Right lobe of liver (tissue), 6 donors: ENCODE measurements around the gene ZNG1F. TPM values are rescaled to one million over a fixed set of nuclear protein-coding genes. Genes with fewer than 3 reads are reported as not detected.
A peak's percentile ranks its signal among the peaks of the same experiment; 100 is the strongest.
"Not testable (repeated sequence)": the region's sequence is repeated elsewhere in the genome, so short reads cannot be mapped to it uniquely, and the experiment has no call there.

Source experiments
- ATAC-seq, 4 donors: fragments of 200-7000 bp; cut with Tn5 transposase; one replicate each; pipeline ENCODE4 v1.9.1; 2020; ENCODE audit warnings: mild to moderate bottlenecking in 4 of 4, moderate library complexity in 4 of 4
- DNase-seq, 3 donors: peaks; one replicate each; pipeline ENCODE4 v3.0.0-alpha.2; 2020
- H3K27ac ChIP-seq, 3 donors: fragments of 200-600 bp; one replicate each; pipeline ENCODE4 v1.8.0; 2022
- H3K27me3 ChIP-seq, 2 donors: fragments of 200-600 bp; one replicate each; pipeline ENCODE4 v1.8.0; 2022
- H3K36me3 ChIP-seq, 4 donors: fragments of 200-600 bp; sonication (generic) in 1 of 4; one replicate each; pipeline versions ENCODE4 v1.5.1 to v1.8.0; 2017 to 2022; ENCODE audit warnings: control low read depth in 1 of 4
- H3K4me1 ChIP-seq, 4 donors: fragments of 200-600 bp; sonication (generic) in 1 of 4; one replicate each; pipeline versions ENCODE4 v1.5.1 to v1.8.0; 2017 to 2022; ENCODE audit warnings: control low read depth in 1 of 4
- H3K4me3 ChIP-seq, 3 donors: fragments of 200-600 bp; one replicate each; pipeline ENCODE4 v1.8.0; 2022
- H3K9me3 ChIP-seq, 4 donors: fragments of 200-600 bp; sonication (generic) in 1 of 4; one replicate each; pipeline versions ENCODE4 v1.5.1 to v1.8.0; 2017 to 2022; ENCODE audit warnings: control low read depth in 1 of 4
- WGBS: methylation state at CpG from one replicate; pipeline ENCODE4 v1.1.6; 2018; ENCODE audit warnings: low coverage, low lambda C conversion rate; ENCODE audit not compliant: insufficient coverage; ENCODE audit errors: missing lambda C conversion rate; 5-methylcytosine and 5-hydroxymethylcytosine counted together
- intact Hi-C, 2 donors: fragments of 100-400 bp; cut with DNase I; formaldehyde crosslinking; loops; one replicate each; pipeline versions ENCODE4 v1.11.2 to v1.14.1; 2022
- long read RNA-seq: library from polyadenylated mRNA; unstranded; transcript quantifications from one replicate; pipeline ENCODE4 v2.0.0, GENCODE V29; 2019
- total RNA-seq, 6 experiments: library from RNA; depleted of rRNA in 2 of 6; stranded (reverse); fragments of >200 nt in 2 of 6; fragmentation: NEBNext Ultra II Directional in 3 of 6; extraction: Animal tissue kit (Norgen Biotek cat#: 25700) in 3 of 6; gene quantifications; one replicate each; pipeline versions ENCODE4 v1.1.0 to v1.2.4, GENCODE V29; 2016 to 2023
- donor health status: DM: no; HTN: yes; CAD: no.
- donor health status: DM: no; HTN: no; CAD: no.
- donor health status: DM: no; HTN: no; CAD: no.
- donor health status: DM: no; HTN: yes; CAD: no.
- donor health status: DM: no; HTN: yes; CAD: no.

Gene ZNG1F
- total RNA-seq = 10 to 100 TPM in 2 of 6 experiments, 1 to 10 TPM in 4; 2.3 to 16.7 (median 4.8) TPM
- long read RNA-seq, partial matches to known transcripts = 10 of 11 reads
- long read RNA-seq, other reads (novel, unspliced or antisense) = 1 of 11 reads

DNA sequence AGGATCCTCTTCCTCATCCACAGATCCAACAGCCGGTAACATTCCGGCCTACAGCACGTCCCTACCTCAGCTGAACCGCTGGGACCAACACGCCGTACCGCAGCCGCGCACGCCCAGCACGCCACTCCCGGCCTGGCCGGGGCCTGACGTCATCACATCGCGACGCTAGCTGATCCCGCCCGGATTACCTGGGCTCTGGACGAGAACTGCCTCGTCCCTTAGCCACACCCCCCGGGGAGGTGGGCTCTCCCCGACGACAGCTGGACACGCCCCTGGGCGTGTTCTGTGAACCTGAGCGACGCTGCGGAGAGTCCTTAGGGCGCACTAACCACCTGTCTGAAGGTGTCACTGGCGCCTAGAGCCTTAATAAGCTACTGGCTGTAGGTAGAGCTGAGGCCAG, at the start of gene ZNG1F:
TSS of gene ZNG1F (minus strand) at position 101 of the 400 bp plus-strand sequence. CDS start at position 42, 59 bp downstream.
- H3K36me3 ChIP-seq, intact Hi-C loops, H3K4me3 ChIP-seq, DNase-seq, H3K27ac ChIP-seq, ATAC-seq, H3K27me3 ChIP-seq, H3K9me3 ChIP-seq, H3K4me1 ChIP-seq: not testable (repeated sequence)
- no CpG with 5 or more reads among the region's 31 CpGs for WGBS

DNA sequence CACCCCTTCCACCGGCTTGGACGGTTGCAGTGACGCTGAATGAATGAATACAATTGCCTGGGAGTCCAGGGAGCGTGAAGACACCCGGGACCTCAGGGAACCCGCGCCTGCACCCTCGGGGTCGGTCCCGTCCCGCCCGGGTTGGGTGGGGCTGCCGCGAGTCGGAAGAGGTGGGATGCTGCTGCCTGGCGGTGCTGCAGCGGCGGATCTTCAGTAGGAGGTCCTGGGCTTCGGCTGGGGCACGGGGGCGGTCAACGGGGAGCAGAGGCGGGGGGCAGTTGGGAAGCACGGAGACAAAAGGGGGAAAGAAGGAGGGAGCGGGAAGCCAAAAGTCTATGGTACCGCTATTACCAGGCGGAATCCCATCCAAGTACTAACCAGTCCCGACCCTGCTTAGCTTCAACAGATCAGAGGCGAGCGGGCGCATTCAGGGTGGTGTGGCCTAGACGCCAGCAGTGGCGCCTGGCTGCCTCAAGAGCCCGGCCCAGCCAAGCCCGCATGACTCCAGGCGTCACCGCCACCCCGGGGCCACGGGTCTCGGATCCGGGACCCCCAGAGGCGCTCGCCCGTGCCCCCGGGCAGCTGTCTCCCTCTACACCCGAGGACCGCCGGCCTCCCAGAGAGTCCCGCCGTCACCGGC, 48.1 kb upstream of the ZNG1F start:
- ATAC-seq (peak in 1 of 4 donors; percentile 52), DNase-seq (peak in 2 of 3 donors; percentile 22 to 58)
- H3K27ac ChIP-seq, H3K4me3 ChIP-seq, H3K4me1 ChIP-seq, intact Hi-C loops, H3K9me3 ChIP-seq, H3K36me3 ChIP-seq, H3K27me3 ChIP-seq: not testable (repeated sequence)
- 60% methylated on average over 3 of the region's 51 CpGs for WGBS

DNA sequence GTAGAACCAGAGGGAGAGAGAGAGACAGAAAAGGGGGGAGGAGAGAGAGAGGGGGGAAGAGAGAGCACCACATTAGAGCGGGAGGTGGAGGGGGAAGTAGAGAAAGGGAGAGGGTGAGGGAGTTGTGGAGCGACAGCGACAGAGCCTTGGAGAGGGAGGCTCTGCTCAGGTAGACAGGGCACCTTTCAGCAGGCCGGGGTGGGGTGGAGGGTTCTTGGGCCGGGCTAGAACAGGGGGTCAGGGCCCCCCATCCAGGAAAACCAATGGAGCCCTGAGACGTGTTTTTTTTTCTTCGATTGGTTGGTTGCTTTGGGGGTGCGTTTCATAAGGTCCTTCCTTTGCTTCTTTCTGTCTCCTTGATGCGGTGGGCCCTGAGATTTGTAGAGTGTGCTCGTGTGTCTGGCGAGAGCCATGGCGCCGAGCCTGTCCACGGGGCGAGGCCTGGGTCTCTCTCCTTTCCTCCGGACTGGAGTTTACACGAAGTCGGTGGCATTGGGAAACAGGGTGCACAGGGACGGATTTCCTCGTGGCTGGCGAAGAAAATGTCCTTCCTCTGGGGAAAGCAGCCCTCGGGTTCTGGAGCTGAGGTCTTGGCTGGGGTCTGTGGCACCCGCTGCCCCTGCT, 47.5 kb upstream of the ZNG1F start:
- WGBS = 67% methylated on average over 6 of the region's 23 CpGs
- ATAC-seq = not testable (repeated sequence)

DNA sequence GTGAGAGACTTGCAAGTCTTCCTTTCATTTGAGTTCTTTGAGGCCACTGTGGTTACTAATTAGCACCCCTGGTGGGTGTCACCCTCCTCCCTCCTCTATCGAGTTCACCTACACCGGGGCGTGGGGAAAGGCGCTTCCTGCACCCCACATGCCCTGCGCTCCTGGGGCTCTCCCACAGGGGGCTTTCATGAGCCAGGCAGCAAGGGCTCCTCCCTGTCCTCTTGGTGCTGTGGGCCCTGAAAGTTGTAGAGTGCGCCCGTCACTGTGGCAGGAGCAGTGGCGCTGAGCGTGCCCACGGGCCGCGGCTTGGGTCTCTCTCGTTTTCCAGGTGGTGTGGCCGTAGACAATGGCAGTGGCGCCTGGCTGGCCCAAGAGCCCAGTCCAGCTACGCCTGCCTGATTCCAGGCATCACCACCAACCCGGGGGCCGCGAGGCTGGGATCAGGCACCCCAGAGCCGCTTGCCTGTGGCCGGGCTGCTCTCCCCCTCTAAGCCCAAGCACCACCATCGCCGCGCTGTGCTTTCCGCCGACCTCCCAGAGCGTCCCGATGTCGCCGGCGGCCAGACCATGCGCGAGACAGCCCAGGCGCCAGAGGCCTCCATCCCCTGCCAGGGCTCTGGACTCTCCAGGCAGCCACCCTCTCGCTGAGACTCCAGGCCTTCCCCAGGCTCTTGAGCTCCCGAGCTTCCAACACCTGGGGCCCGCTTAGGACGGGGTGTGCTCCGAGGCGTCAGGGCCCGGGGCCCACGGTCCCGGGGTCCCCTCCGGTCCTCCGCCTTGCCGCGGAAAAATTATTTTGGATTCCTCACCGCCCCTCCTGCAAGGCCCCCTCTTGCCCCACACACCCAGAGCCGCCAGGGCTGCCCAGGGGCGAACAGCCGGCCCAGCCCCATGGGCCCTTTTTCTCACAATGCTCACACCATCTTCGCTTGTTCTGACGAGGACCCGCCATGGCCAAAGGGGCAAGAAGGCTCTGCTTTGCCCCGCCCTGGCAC, 46.0 kb upstream of the ZNG1F start:
- H3K4me3 ChIP-seq, H3K4me1 ChIP-seq, H3K36me3 ChIP-seq, H3K27ac ChIP-seq, intact Hi-C loops, H3K27me3 ChIP-seq, H3K9me3 ChIP-seq: not testable (repeated sequence)
- 60% methylated on average over 20 of the region's 55 CpGs for WGBS
- ATAC-seq = peak; percentile 34 to 72 (median 54)
- DNase-seq = peak; percentile 33 to 69 (median 53)

More for the DNA sequence above, 47.5 kb upstream of the ZNG1F start:
- intact Hi-C loops, H3K4me3 ChIP-seq, H3K4me1 ChIP-seq, H3K9me3 ChIP-seq, H3K36me3 ChIP-seq, H3K27me3 ChIP-seq, H3K27ac ChIP-seq: not testable (repeated sequence)
- DNase-seq = peak in 1 of 3 donors; percentile 15

GRCh38 chr9:41234221-41234620, 45.1 kb upstream of the ZNG1F start:
- DNase-seq, intact Hi-C loops, H3K4me3 ChIP-seq, H3K27me3 ChIP-seq, H3K36me3 ChIP-seq, H3K27ac ChIP-seq, H3K9me3 ChIP-seq, ATAC-seq, H3K4me1 ChIP-seq: not testable (repeated sequence)
- WGBS = 33% methylated on average over 3 of the region's 3 CpGs

DNA sequence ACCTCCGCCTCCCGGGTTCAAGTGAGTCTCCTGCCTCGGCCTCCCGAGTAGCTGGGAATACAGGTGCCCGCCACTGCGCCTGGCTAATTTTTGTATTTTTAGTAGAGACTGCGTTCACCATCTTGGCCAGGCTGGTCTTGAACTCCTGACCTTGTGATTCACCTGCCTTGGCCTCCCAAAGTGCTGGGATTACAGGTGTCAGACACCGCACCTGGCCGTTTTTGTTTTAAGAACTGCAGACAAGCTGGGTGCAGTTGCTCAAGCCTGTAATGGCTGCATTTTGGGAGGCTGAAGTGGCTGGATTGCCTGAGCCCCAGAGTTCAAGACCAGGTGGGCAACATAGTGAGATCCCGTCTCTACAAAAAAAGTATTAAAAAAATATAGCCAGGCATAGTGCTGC, 43.2 kb upstream of the ZNG1F start:
- H3K9me3 ChIP-seq, H3K27ac ChIP-seq, H3K27me3 ChIP-seq, H3K4me1 ChIP-seq, intact Hi-C loops, H3K4me3 ChIP-seq, H3K36me3 ChIP-seq: not testable (repeated sequence)
- ATAC-seq (peak; percentile 29 to 53 (median 42)), DNase-seq (peak in 1 of 3 donors; percentile 62)
- 59% methylated on average over 10 of the region's 10 CpGs for WGBS

GRCh38 chr9:41230418-41230817, 41.3 kb upstream of the ZNG1F start:
- WGBS = 38% methylated on average over 3 of the region's 3 CpGs
- ATAC-seq, intact Hi-C loops, H3K27ac ChIP-seq, H3K36me3 ChIP-seq, H3K4me3 ChIP-seq, H3K4me1 ChIP-seq, H3K27me3 ChIP-seq, H3K9me3 ChIP-seq: not testable (repeated sequence)
- peak in 1 of 3 donors; percentile 67 for DNase-seq
